ENCODE results near the gene SHB. TPM values are rescaled to one million over a fixed set of nuclear protein-coding genes. Genes with fewer than 3 reads are reported as not detected.

SHB gene
- polyA plus RNA-seq, 3 donors, result 13.8 to 22.1 (median 17.2) TPM

DNA sequence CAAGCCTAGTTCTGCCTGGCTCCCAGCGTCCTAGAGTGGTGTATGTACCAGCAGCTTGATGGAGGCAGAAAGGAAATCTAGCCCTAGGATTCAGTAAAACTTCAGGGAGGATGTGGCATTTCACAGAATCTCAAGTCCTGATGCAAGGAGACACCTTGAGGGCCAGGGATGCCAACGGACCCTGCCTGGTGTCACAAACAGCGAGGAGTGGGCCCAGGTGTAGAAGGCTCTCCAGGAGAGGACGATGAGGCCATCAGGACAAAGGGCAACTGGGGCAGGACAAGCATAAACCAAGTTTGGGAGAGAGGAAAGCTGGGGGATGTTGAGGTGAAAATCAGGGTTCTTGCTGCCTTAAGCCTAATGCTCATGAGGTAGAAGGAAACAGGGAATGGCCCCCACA, 83.0 kb downstream of the SHB start:
- DNase-seq (ENCODE audit: extremely low read depth in 1 of 11, low read depth in 9 of 11, low spot score in 4 of 11), result no peak

- no peak for DNase-seq (ENCODE audit: extremely low read depth in 1 of 11, low read depth in 9 of 11, low spot score in 4 of 11)
These were observed 84.1 kb downstream of the SHB start for GRCh38 chr9:37984672-37985611.

GRCh38 chr9:37984278-37984671, 84.8 kb downstream of the SHB start:
- DNase-seq (ENCODE audit: extremely low read depth in 1 of 11, low read depth in 9 of 11, low spot score in 4 of 11), result no peak

DNA sequence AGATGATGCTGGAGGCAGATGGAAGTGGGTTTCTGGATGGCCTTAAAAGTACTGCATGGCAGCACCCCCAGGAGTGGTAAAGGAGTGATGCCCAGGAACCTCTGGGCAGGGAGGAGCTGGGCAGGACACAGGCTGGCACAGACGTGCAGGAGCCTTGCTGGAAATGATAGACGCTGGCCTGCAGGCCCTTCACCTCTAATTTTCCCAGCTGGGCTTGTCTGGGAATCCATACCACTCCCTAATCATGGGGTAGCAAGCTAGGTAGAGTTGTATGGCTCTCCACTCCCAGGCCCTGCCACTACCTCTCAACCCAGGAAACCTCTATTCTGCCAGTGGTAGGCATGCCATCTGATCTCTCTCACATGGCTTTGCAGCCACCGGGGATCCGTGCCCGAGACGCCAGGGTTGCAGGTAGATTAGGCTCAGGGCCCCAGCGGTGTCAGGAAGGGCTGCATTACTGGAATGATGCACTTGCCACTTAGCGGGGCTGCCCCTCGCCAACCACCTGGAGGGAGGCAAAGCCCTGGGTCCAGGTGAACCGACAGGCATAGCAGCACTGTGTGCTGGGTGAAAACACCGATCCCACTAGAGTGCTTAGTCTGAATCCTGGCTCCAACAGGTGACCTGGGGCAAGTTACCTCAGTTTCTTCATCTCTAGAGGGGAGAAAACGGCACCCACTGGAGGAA, 85.5 kb downstream of the SHB start:
- no peak for DNase-seq (ENCODE audit: extremely low read depth in 1 of 11, low read depth in 9 of 11, low spot score in 4 of 11)

- DNase-seq (ENCODE audit: extremely low read depth in 1 of 11, low read depth in 9 of 11, low spot score in 4 of 11), result no peak
These were observed 89.2 kb downstream of the SHB start for GRCh38 chr9:37979844-37980243.

- no peak for DNase-seq (ENCODE audit: extremely low read depth in 1 of 11, low read depth in 9 of 11, low spot score in 4 of 11)
These were observed 90.0 kb downstream of the SHB start for GRCh38 chr9:37978983-37979382.

DNA sequence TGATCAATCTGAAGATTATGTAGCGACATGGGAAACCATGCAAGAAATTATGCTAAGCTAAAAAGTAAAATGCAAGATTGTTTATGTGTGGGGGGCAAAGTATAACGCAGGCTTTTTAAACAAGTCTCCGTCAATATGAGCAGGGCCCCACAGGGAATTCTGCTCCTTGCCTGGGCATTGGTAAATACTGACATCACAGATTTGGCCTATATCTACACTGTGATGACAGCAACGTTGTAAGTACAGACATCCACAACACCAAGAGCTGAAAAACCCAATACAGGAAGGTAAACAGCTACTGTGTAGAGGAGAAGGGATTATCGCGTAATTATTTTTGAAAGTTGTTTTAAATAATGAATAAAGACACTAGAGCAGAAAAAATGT, 90.6 kb downstream of the SHB start:
- DNase-seq (ENCODE audit: extremely low read depth in 1 of 11, low read depth in 9 of 11, low spot score in 4 of 11), result no peak

- DNase-seq (ENCODE audit: extremely low read depth in 1 of 11, low read depth in 9 of 11, low spot score in 4 of 11), result no peak
These were observed 91.1 kb downstream of the SHB start for GRCh38 chr9:37977851-37978480.

- DNase-seq (ENCODE audit: extremely low read depth in 1 of 11, low read depth in 9 of 11, low spot score in 4 of 11), result no peak
These were observed 92.1 kb downstream of the SHB start for GRCh38 chr9:37976714-37977477.

DNA sequence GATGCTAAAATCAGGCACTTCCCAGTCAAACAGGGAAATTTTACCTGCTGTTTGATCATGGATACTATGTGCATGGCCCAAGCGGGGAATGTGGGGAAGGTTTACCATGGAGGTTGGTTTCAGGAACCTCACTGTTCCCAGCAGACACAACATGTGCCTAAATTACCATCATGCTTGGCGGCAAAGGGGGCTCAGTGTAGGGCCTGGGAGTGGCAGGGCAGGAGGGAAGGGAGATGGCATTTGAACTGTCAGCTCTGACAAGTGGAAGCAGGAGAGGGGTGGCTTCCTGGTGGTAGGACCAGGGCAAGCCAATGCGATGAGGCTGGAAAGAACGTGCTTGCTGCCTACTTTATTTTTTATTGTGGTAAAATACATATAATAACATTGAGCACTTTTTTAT, 93.4 kb downstream of the SHB start:
- no peak for DNase-seq (ENCODE audit: extremely low read depth in 1 of 11, low read depth in 9 of 11, low spot score in 4 of 11)

DNA sequence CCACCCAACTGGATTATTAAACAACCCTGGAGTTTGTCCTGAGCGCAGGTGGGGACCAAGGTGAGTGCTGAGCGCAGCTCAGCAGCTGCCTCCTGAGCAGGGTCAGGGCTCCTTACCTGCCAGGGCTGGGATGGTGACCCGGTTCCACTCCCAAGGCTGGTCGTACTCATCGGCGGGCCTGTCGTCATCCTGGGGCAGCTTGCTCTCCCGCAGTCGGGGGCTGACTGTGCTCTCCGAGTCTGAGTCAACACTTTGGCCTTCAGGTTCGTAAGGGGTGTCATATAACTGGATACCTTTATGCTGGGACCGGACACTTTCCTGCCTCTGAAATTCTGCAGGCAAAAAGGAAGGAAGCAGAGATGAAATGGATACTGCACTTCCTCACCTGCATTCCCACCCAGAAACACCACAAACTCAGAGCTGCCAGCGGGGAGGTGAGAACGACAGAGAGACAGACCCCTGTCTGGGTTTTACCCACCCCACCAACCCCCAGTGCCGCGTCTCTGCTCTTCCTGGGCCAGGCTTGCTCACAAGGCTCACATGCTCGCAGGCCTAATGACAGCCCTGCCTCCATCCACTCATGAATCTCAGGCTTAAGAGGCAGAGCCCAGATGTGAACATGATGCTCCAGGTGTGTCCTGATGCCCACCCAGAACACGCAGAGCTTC, 94.4 kb downstream of the SHB start:
- DNase-seq (ENCODE audit: extremely low read depth in 1 of 11, low read depth in 9 of 11, low spot score in 4 of 11), result no peak

DNA sequence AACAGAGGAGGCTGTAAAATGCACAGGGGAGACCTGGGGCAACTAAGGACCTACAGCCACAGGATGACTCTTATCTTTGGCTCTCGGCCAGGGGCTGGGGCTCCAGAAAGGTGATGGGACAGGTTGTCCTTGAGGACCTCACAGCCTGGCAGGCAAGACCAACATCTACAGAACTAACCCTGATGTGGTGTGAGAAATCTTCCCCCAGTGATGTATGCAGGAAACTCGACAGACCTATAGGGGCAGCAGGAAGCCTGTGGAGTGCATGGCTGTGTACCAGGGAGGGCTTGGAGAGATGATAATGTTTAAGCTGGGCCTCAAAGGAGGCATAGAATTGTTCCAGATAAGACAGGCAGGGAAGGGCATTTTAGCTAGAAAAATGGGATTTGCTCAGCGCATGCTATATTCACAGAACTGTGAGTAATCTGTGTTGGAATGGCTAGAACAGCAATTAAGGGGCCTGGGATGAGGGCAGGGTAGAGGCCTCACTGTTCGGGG, 96.6 kb downstream of the SHB start:
- no peak for DNase-seq (ENCODE audit: extremely low read depth in 1 of 11, low read depth in 9 of 11, low spot score in 4 of 11)

- no peak for DNase-seq (ENCODE audit: extremely low read depth in 1 of 11, low read depth in 9 of 11, low spot score in 4 of 11)
These were observed 97.3 kb downstream of the SHB start for GRCh38 chr9:37971691-37972090.

DNA sequence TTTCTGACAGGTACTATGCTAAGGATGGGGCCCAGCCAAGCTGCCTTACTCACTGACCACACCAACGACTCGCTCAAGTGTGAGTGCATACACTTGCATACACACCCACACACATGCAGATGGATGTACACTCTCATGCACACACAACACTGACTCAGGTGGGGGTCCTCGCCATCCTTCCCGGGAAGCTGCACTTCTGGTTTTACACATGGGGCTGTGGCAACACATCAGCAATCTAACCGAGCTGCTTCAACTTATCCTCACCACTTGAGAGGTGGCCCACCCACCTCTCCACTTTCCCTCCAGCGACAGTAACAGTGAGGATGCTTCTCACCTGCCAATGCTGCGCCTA, 97.9 kb downstream of the SHB start:
- DNase-seq (ENCODE audit: extremely low read depth in 1 of 11, low read depth in 9 of 11, low spot score in 4 of 11), result no peak

DNA sequence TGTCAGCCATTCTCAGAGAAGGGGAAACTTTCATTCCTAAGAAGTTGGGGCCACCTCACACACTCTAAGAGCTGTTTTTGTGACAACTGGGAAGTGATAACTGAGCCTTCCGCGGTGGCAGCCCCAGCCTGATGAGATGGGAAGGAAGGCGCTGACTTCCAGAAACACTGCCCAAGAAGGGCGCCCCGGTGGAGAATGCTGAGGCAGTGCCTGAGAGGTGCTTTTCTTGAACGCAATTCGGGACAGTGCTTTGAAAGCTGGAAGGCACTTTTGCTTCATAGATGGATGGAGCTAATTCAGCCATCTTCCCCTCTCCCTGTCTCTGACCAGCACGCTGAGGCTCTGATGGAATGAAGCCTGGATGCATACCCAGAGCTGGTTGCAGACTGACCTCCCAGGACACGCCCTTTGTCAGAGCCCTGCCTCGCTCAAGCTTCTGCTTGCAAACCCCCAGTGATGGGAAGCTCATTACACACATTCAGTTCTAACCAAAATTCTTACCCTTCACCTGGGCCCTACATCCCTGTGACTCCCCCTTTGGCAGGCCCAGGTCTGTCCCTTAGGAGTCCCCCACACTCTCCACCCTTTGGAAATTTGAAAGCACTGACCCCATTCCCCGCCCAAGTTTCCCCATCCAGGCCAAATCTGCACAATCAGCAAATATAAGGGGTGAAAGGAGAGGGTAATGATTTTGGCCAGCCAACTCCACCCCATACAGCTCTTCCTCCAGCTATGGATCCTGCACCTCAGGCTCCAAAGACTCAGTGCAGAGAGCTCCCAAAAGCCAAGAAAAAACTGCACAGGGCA, 98.5 kb downstream of the SHB start:
- DNase-seq (ENCODE audit: extremely low read depth in 1 of 11, low read depth in 9 of 11, low spot score in 4 of 11), result no peak

DNA sequence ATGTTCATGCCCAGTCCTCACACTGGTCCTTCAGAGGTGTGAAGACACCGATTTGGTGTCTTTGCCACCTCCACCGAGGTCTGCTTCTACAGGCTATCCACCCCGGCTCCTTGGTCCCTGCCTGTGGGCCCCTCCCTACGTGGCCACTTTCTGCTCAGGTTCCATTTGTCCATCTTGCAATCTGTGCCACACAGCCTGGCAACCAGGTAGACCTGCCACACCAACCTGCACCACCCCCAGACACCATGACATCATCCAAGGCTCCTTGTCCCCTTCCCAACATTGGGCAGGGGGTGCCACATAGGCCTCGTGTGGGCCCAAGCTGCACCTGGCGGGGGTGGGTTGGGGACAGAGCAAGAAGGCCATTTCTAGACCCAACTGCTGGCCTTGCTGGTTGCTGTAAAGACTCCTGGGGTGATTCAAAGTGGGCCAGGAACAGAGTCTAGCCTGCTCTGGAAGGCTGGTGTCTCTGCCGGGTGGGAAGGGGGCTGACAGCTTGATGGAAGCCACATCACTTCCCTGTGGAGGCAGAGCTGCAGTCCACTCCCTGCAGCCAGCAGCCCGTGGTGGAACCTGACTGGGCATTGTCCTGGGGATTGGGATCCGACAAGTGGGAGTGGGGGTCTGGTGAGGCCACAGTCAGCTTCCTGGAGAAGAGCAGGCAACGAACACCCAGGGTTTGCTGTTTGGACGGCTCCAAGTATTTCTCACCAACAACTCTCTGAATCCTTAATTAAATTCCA, 99.3 kb downstream of the SHB start:
- DNase-seq (ENCODE audit: extremely low read depth in 1 of 11, low read depth in 9 of 11, low spot score in 4 of 11), result no peak

DNA sequence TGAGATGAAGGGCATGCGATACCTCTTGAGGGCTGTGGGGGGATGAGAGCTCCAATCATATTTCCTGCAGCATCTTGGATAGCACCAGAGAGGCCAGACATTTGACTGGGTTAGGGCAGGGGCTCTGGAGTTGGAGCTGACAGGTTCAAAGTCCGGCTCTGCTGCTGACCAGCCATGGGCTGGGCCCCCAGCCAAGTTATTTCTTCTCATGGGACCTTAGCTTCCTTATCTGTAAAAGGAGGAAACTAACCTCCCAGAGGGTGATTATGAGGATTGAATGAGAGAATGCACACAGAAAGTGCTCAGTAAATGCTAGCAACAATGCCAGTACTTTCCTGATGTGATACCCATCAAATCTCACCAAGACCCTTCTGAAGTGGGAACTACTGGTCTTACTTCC, 99.9 kb downstream of the SHB start:
- no peak for DNase-seq (ENCODE audit: extremely low read depth in 1 of 11, low read depth in 9 of 11, low spot score in 4 of 11)
